D721Med (cell line): ENCODE data around the gene ZFHX2.

ENCODE experiments used
- DNase-seq: peaks from one replicate; pipeline ENCODE4 v3.0.0; 2011; ENCODE audit warnings: low spot score; ENCODE audit not compliant: insufficient read length
- FAIRE-seq: peaks from 2 replicates; lab custom pipeline; 2011; peaks lifted over from hg19 to GRCh38; lab: Jason Lieb, UNC
- CTCF ChIP-seq: IDR thresholded peaks from 2 replicates; pipeline ENCODE4 v1.5.1; 2012; ENCODE audit warnings: mild to moderate bottlenecking, control low read depth; ENCODE audit not compliant: insufficient read depth; ENCODE audit errors: missing control alignments

ZFHX2 gene

GRCh38 chr14:23561873-23562821 lies 10.6 kb upstream of the ZFHX2 start:
- FAIRE-seq (no peak), DNase-seq (no peak)
- TF ChIP-seq CTCF: no peak

- no peak for DNase-seq
- no peak for TF ChIP-seq CTCF
- FAIRE-seq: no peak
These were observed 9.7 kb upstream of the ZFHX2 start for GRCh38 chr14:23561259-23561658.

- no peak for TF ChIP-seq CTCF
These were observed 8.5 kb upstream of the ZFHX2 start for GRCh38 chr14:23559926-23560520.

GRCh38 chr14:23559010-23559925 lies 7.7 kb upstream of the ZFHX2 start:
- no peak for FAIRE-seq
- peak; percentile 83 for TF ChIP-seq CTCF
- DNase-seq: no peak

More at GRCh38 chr14:23559926-23560520, 8.5 kb upstream of the ZFHX2 start:
- FAIRE-seq (no peak), DNase-seq (no peak)

- FAIRE-seq (no peak), DNase-seq (no peak)
- TF ChIP-seq CTCF: no peak
These were observed 6.9 kb upstream of the ZFHX2 start for GRCh38 chr14:23558346-23559009.

- FAIRE-seq (no peak), DNase-seq (no peak)
- TF ChIP-seq CTCF: no peak
These were observed 6.4 kb upstream of the ZFHX2 start for GRCh38 chr14:23557946-23558345.
